Chondrocyte (in vitro differentiated cells): Measurements from ENCODE around the gene SSBP4. TPM values are rescaled to one million over a fixed set of nuclear protein-coding genes. Genes with fewer than 3 reads are reported as not detected.

ENCODE experiments used
- DNase-seq: peaks from one replicate; pipeline ENCODE4 v3.0.0; 2021; ENCODE audit warnings: mixed read lengths, low spot score
- H3K27ac Mint-ChIP-seq: one replicate; pipeline ENCODE4 v1.8.0; 2021; ENCODE audit warnings: mild to moderate bottlenecking, moderate library complexity, mixed read lengths; ENCODE audit not compliant: unreplicated experiment
- H3K27me3 Mint-ChIP-seq: 2 replicates; pipeline ENCODE4 v1.8.0; 2021; ENCODE audit warnings: low read depth, mixed read lengths
- H3K36me3 Mint-ChIP-seq: 2 replicates; pipeline ENCODE4 v1.8.0; 2021; ENCODE audit warnings: low read depth, mixed read lengths
- H3K4me1 Mint-ChIP-seq: 2 replicates; pipeline ENCODE4 v1.8.0; 2021; ENCODE audit warnings: low read depth, mild to moderate bottlenecking, mixed read lengths
- H3K4me3 Mint-ChIP-seq: one replicate; pipeline ENCODE4 v1.8.0; 2021; ENCODE audit warnings: mild to moderate bottlenecking, moderate library complexity, mixed read lengths; ENCODE audit not compliant: unreplicated experiment
- H3K9me3 Mint-ChIP-seq: 2 replicates; pipeline ENCODE4 v1.8.0; 2021; ENCODE audit warnings: low read depth, mixed read lengths
- total RNA-seq: library from RNA; stranded (reverse); gene quantifications from 3 replicates; pipeline ENCODE4 v1.2.1, GENCODE V29; 2021
- TF ChIP-seq, protein P1 (sequence below): fragments of 200-600 bp; sonication (generic); IDR thresholded peaks from 2 replicates; pipeline ENCODE4 v1.5.0; 2021; ENCODE audit warnings: antibody characterized with exemption, mild to moderate bottlenecking, moderate library complexity

Gene SSBP4
- total RNA-seq, 1 donor from 2014 or later = 56.3 TPM

- H3K36me3 Mint-ChIP-seq = peaks cover 8% of the 10 kb centered on the region
- DNase-seq = no peak
- H3K27ac Mint-ChIP-seq = peak overlapping the region; percentile 63
- H3K4me3 Mint-ChIP-seq = no peak overlapping the region
- no peaks in the 10 kb centered on the region for H3K9me3 Mint-ChIP-seq
- H3K4me1 Mint-ChIP-seq = peaks cover 42% of the 10 kb centered on the region
- TF ChIP-seq, protein P1, sequence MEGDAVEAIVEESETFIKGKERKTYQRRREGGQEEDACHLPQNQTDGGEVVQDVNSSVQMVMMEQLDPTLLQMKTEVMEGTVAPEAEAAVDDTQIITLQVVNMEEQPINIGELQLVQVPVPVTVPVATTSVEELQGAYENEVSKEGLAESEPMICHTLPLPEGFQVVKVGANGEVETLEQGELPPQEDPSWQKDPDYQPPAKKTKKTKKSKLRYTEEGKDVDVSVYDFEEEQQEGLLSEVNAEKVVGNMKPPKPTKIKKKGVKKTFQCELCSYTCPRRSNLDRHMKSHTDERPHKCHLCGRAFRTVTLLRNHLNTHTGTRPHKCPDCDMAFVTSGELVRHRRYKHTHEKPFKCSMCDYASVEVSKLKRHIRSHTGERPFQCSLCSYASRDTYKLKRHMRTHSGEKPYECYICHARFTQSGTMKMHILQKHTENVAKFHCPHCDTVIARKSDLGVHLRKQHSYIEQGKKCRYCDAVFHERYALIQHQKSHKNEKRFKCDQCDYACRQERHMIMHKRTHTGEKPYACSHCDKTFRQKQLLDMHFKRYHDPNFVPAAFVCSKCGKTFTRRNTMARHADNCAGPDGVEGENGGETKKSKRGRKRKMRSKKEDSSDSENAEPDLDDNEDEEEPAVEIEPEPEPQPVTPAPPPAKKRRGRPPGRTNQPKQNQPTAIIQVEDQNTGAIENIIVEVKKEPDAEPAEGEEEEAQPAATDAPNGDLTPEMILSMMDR = no peak
- H3K27me3 Mint-ChIP-seq = no peaks in the 10 kb centered on the region
Observed at GRCh38 chr19:18453269-18454024, 34.2 kb downstream of the SSBP4 start.

DNA sequence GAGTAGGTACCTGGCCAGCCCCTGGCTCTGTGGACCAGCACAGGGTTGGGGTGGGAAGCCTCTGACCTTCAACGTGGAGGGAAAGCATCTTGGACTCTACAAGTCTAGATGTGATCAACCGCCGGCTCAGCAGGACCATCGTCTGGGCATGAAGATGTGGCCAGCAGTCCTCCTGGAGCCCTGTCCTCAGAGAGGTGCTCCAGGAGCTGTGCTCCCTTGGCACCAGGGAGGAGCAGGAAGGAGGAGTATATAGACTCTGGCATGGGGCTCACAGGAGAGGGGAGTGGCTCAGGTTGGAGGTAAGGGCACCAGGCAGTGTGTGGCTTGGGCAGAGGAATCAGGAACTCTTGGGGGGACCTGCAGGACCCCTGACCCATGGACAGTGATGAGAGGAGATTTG is 37.1 kb downstream of the SSBP4 start:
- peak overlapping the region; percentile 57 for H3K27ac Mint-ChIP-seq
- H3K36me3 Mint-ChIP-seq = peaks cover 10% of the 10 kb centered on the region
- DNase-seq = no peak

GRCh38 chr19:18456974-18457373 is 37.8 kb downstream of the SSBP4 start:
- no peaks in the 10 kb centered on the region for H3K27me3 Mint-ChIP-seq
- TF ChIP-seq, protein P1 = no peak
- peaks cover 12% of the 10 kb centered on the region for H3K36me3 Mint-ChIP-seq
- no peak for DNase-seq
- H3K4me1 Mint-ChIP-seq = peaks cover 65% of the 10 kb centered on the region
- peak overlapping the region; percentile 49 for H3K27ac Mint-ChIP-seq
- H3K9me3 Mint-ChIP-seq = no peaks in the 10 kb centered on the region
- H3K4me3 Mint-ChIP-seq = no peak overlapping the region

More for the DNA sequence above, 37.1 kb downstream of the SSBP4 start:
- H3K4me1 Mint-ChIP-seq = peaks cover 58% of the 10 kb centered on the region
- H3K27me3 Mint-ChIP-seq = no peaks in the 10 kb centered on the region
- no peak overlapping the region for H3K4me3 Mint-ChIP-seq
- TF ChIP-seq, protein P1 = no peak
- no peaks in the 10 kb centered on the region for H3K9me3 Mint-ChIP-seq

- Mint-ChIP-seq H3K9me3 (no peaks in the 10 kb centered on the region), H3K4me3 (no peak overlapping the region), H3K36me3 (peaks cover 13% of the 10 kb centered on the region), H3K27me3 (no peaks in the 10 kb centered on the region), H3K4me1 (peaks cover 62% of the 10 kb centered on the region), H3K27ac (peak overlapping the region; percentile 49)
- no peak for DNase-seq
- TF ChIP-seq, protein P1 = no peak
Observed at GRCh38 chr19:18457483-18458331, 38.5 kb downstream of the SSBP4 start.

- DNase-seq = no peak
- no peaks in the 10 kb centered on the region for H3K9me3 Mint-ChIP-seq
- TF ChIP-seq, protein P1 = no peak
- no peaks in the 10 kb centered on the region for H3K27me3 Mint-ChIP-seq
- peak overlapping the region; percentile 98 for H3K27ac Mint-ChIP-seq
- H3K36me3 Mint-ChIP-seq = peaks cover 16% of the 10 kb centered on the region
- no peak overlapping the region for H3K4me3 Mint-ChIP-seq
- H3K4me1 Mint-ChIP-seq = peaks cover 72% of the 10 kb centered on the region
Observed at GRCh38 chr19:18460900-18461299, 41.7 kb downstream of the SSBP4 start.
